Esophagus squamous epithelium (tissue), 4 donors: Measurements from ENCODE around the gene DSE.

Experiments
- POLR2A ChIP-seq, 4 donors: fragments of 450-650 bp; IDR thresholded peaks; one replicate each; pipeline ENCODE4 v1.6.1; 2017; ENCODE audit warnings: antibody characterized with exemption in 4 of 4, mild to moderate bottlenecking in 4 of 4, moderate library complexity in 3 of 4
- TF ChIP-seq, protein P1 (sequence below), 6 experiments: fragments of 450-650 bp in 4 of 6; fragments of 200-600 bp in 2 of 6; sonication (generic) in 2 of 6; IDR thresholded peaks; one replicate each; pipeline ENCODE4 v1.5.1; 2016 to 2019; ENCODE audit warnings: antibody characterized with exemption in 6 of 6, mild to moderate bottlenecking in 4 of 6, moderate library complexity in 4 of 6

DNA sequence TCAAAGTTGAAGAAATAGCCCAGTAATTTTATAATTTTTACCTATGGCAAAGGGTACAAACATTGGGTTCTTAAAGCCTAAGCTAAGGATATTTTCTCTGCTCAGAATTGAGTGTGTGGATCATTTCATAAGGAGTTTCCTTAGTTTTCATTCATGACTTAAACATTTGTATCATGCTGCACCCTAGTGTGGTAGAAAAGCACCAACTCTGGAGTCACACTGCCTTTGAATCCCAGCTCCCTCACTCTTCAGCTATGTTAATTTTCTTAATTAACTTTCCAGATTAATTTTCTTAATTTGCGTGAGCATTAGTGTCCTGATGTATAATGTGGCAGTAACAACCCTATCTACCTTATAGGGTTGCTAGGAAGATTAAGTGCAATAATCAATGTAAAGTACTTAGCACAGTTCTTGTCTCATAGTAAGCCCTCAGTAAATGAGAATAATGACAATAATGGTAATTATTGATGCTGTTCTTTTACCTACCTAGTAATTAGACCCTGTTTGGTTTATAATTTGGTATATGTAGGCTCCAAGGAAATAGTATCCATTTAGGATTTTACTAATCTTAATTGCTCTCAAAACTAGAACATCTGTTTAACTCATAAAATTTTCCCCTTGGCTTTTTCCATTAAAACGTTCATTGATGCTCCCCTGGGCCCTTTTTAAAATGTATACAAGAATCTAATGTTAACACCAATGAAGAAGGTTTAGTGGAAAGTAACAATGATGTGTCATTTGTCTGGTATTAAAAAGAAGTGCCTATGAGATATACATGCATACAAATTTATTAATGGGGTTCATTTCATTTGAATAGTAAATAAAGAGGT, 31.6 kb downstream of the DSE start:
- TF ChIP-seq, protein P1, sequence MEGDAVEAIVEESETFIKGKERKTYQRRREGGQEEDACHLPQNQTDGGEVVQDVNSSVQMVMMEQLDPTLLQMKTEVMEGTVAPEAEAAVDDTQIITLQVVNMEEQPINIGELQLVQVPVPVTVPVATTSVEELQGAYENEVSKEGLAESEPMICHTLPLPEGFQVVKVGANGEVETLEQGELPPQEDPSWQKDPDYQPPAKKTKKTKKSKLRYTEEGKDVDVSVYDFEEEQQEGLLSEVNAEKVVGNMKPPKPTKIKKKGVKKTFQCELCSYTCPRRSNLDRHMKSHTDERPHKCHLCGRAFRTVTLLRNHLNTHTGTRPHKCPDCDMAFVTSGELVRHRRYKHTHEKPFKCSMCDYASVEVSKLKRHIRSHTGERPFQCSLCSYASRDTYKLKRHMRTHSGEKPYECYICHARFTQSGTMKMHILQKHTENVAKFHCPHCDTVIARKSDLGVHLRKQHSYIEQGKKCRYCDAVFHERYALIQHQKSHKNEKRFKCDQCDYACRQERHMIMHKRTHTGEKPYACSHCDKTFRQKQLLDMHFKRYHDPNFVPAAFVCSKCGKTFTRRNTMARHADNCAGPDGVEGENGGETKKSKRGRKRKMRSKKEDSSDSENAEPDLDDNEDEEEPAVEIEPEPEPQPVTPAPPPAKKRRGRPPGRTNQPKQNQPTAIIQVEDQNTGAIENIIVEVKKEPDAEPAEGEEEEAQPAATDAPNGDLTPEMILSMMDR (IDR thresholded peaks at IDR 0.05): no peak
- no peak for TF ChIP-seq POLR2A (IDR thresholded peaks at IDR 0.05)
